Karpas-422 (cell line): ENCODE results near the gene TXNDC5. TPM values are rescaled to one million over a fixed set of nuclear protein-coding genes. Genes with fewer than 3 reads are reported as not detected.

Experiments used
- DNase-seq: peaks from one replicate; pipeline ENCODE4 v3.0.0-alpha.2; 2015
- H2AFZ ChIP-seq: fragments of 200-600 bp; sonication (generic); 2 replicates; pipeline ENCODE4 v1.6.1; 2014; ENCODE audit warnings: antibody characterized with exemption, low read length, mixed read lengths
- H3K27ac ChIP-seq: fragments of 200-600 bp; sonication (generic); 2 replicates; pipeline ENCODE4 v1.5.1; 2014; ENCODE audit warnings: mild to moderate bottlenecking, low read length, moderate library complexity
- H3K27me3 ChIP-seq: fragments of 200-600 bp; sonication (generic); 2 replicates; pipeline ENCODE4 v1.6.1; 2014; ENCODE audit warnings: low read length, mixed read lengths
- H3K36me3 ChIP-seq: fragments of 200-600 bp; sonication (generic); 2 replicates; pipeline ENCODE4 v1.6.1; 2014; ENCODE audit warnings: low read length, mixed read lengths; ENCODE audit not compliant: insufficient read depth
- H3K4me1 ChIP-seq: fragments of 200-600 bp; sonication (generic); 2 replicates; pipeline ENCODE4 v1.6.1; 2014; ENCODE audit warnings: mild to moderate bottlenecking, low read length, mixed read lengths
- H3K4me2 ChIP-seq: fragments of 200-600 bp; sonication (generic); 2 replicates; pipeline ENCODE4 v1.6.1; 2014; ENCODE audit warnings: low read length, low read depth, mild to moderate bottlenecking; ENCODE audit not compliant: poor library complexity, severe bottlenecking
- H3K4me3 ChIP-seq: fragments of 200-600 bp; sonication (generic); 2 replicates; pipeline ENCODE4 v1.5.1; 2014; ENCODE audit warnings: mild to moderate bottlenecking, antibody characterized with exemption, low read length, mixed read lengths
- H3K79me2 ChIP-seq: fragments of 200-600 bp; sonication (generic); 2 replicates; pipeline ENCODE4 v1.6.1; 2014; ENCODE audit warnings: mild to moderate bottlenecking, low read length, mixed read lengths
- H3K9ac ChIP-seq: fragments of 200-600 bp; sonication (generic); 2 replicates; pipeline ENCODE4 v1.6.0; 2014; ENCODE audit warnings: low read length
- H3K9me2 ChIP-seq: fragments of 200-600 bp; sonication (generic), shearing (Covaris generic); replicated peaks from 2 replicates; pipeline ENCODE4 v1.6.0; 2014; ENCODE audit warnings: mild to moderate bottlenecking, low read length, moderate library complexity; ENCODE audit not compliant: insufficient read depth
- H3K9me3 ChIP-seq: fragments of 300-700, 200-600 bp; sonication (generic); 2 replicates; pipeline ENCODE4 v1.6.1; 2014; ENCODE audit warnings: low read length, mixed read lengths
- H4K20me1 ChIP-seq: fragments of 200-600 bp; sonication (generic); 2 replicates; pipeline ENCODE4 v1.6.1; 2014; ENCODE audit warnings: mild to moderate bottlenecking, antibody characterized with exemption, low read length, low read depth; ENCODE audit not compliant: insufficient read depth
- total RNA-seq: library from RNA; depleted of rRNA; stranded (reverse); fragments of >200 nt; shearing (Covaris generic); gene quantifications from 2 replicates; pipeline ENCODE4 v1.2.3, GENCODE V29; 2014; ENCODE audit warnings: low replicate concordance

TXNDC5 gene
- total RNA-seq, 1 experiment from 2014 or later, result 80.4 TPM

- no peaks in the 10 kb centered on the region for H3K9me3 ChIP-seq
- no peaks in the 10 kb centered on the region for H3K36me3 ChIP-seq
- no peak overlapping the region for H3K9ac ChIP-seq
- no peak overlapping the region for H3K4me2 ChIP-seq
- H3K4me1 ChIP-seq, result no peaks in the 10 kb centered on the region
- H3K4me3 ChIP-seq, result no peak overlapping the region
- no peaks in the 10 kb centered on the region for H3K79me2 ChIP-seq
- H2AFZ ChIP-seq, result no peak overlapping the region
- DNase-seq, result no peak
- H4K20me1 ChIP-seq, result no peaks in the 10 kb centered on the region
- H3K27ac ChIP-seq, result no peak overlapping the region
- H3K27me3 ChIP-seq, result no peaks in the 10 kb centered on the region
- H3K9me2 ChIP-seq, result no peaks in the 10 kb centered on the region
Observed at GRCh38 chr6:7859591-7859990, 51.0 kb downstream of the TXNDC5 start.

GRCh38 chr6:7851780-7852179, 58.8 kb downstream of the TXNDC5 start:
- H3K4me1 ChIP-seq, result no peaks in the 10 kb centered on the region
- no peaks in the 10 kb centered on the region for H3K9me2 ChIP-seq
- H3K4me2 ChIP-seq, result no peak overlapping the region
- no peak overlapping the region for H3K27ac ChIP-seq
- H2AFZ ChIP-seq, result no peak overlapping the region
- DNase-seq, result no peak
- no peak overlapping the region for H3K4me3 ChIP-seq
- H3K27me3 ChIP-seq, result no peaks in the 10 kb centered on the region
- H4K20me1 ChIP-seq, result no peaks in the 10 kb centered on the region
- no peaks in the 10 kb centered on the region for H3K9me3 ChIP-seq
- H3K9ac ChIP-seq, result no peak overlapping the region
- H3K36me3 ChIP-seq, result no peaks in the 10 kb centered on the region
- no peaks in the 10 kb centered on the region for H3K79me2 ChIP-seq

- no peak overlapping the region for H3K27ac ChIP-seq
- no peak overlapping the region for H3K4me2 ChIP-seq
- no peaks in the 10 kb centered on the region for H4K20me1 ChIP-seq
- no peaks in the 10 kb centered on the region for H3K79me2 ChIP-seq
- H3K9me3 ChIP-seq, result no peaks in the 10 kb centered on the region
- DNase-seq, result no peak
- no peaks in the 10 kb centered on the region for H3K36me3 ChIP-seq
- no peak overlapping the region for H3K4me3 ChIP-seq
- no peak overlapping the region for H2AFZ ChIP-seq
- H3K4me1 ChIP-seq, result no peaks in the 10 kb centered on the region
- no peak overlapping the region for H3K9ac ChIP-seq
- no peaks in the 10 kb centered on the region for H3K27me3 ChIP-seq
- H3K9me2 ChIP-seq, result no peaks in the 10 kb centered on the region
Observed at GRCh38 chr6:7848229-7848628, 62.4 kb downstream of the TXNDC5 start.

- Histone ChIP-seq H3K9me2 (no peaks in the 10 kb centered on the region), H3K4me2 (no peak overlapping the region)
Observed at GRCh38 chr6:7846966-7847818, 63.4 kb downstream of the TXNDC5 start.

GRCh38 chr6:7841781-7842468, 68.7 kb downstream of the TXNDC5 start:
- Histone ChIP-seq H3K4me1 (no peaks in the 10 kb centered on the region), H3K9me3 (no peaks in the 10 kb centered on the region), H3K27me3 (no peaks in the 10 kb centered on the region), H2AFZ (no peak overlapping the region), H3K4me2 (no peak overlapping the region), H3K36me3 (no peaks in the 10 kb centered on the region), H3K4me3 (no peak overlapping the region), H3K9me2 (no peaks in the 10 kb centered on the region), H4K20me1 (no peaks in the 10 kb centered on the region), H3K27ac (no peak overlapping the region), H3K9ac (no peak overlapping the region), H3K79me2 (no peaks in the 10 kb centered on the region)
- DNase-seq, result no peak

More at GRCh38 chr6:7846966-7847818, 63.4 kb downstream of the TXNDC5 start:
- Histone ChIP-seq H3K79me2 (no peaks in the 10 kb centered on the region), H2AFZ (no peak overlapping the region), H3K36me3 (no peaks in the 10 kb centered on the region), H4K20me1 (no peaks in the 10 kb centered on the region), H3K9me3 (no peaks in the 10 kb centered on the region), H3K27ac (no peak overlapping the region), H3K4me1 (no peaks in the 10 kb centered on the region), H3K9ac (no peak overlapping the region), H3K4me3 (no peak overlapping the region), H3K27me3 (no peaks in the 10 kb centered on the region)
- DNase-seq, result no peak

GRCh38 chr6:7836371-7837026, 74.1 kb downstream of the TXNDC5 start:
- no peaks in the 10 kb centered on the region for H4K20me1 ChIP-seq
- H3K27ac ChIP-seq, result no peak overlapping the region
- H3K4me2 ChIP-seq, result no peak overlapping the region
- no peak for DNase-seq
- H2AFZ ChIP-seq, result no peak overlapping the region
- H3K4me1 ChIP-seq, result no peaks in the 10 kb centered on the region
- H3K4me3 ChIP-seq, result no peak overlapping the region
- no peaks in the 10 kb centered on the region for H3K27me3 ChIP-seq
- H3K36me3 ChIP-seq, result no peaks in the 10 kb centered on the region
- no peaks in the 10 kb centered on the region for H3K9me3 ChIP-seq
- H3K9me2 ChIP-seq, result no peaks in the 10 kb centered on the region
- no peak overlapping the region for H3K9ac ChIP-seq
- H3K79me2 ChIP-seq, result no peaks in the 10 kb centered on the region

- H3K27me3 ChIP-seq, result no peaks in the 10 kb centered on the region
- H3K79me2 ChIP-seq, result no peaks in the 10 kb centered on the region
- H3K27ac ChIP-seq, result no peak overlapping the region
- no peak overlapping the region for H3K9ac ChIP-seq
- H3K9me2 ChIP-seq, result no peaks in the 10 kb centered on the region
- no peak overlapping the region for H3K4me3 ChIP-seq
- no peak for DNase-seq
- H3K9me3 ChIP-seq, result no peaks in the 10 kb centered on the region
- no peak overlapping the region for H3K4me2 ChIP-seq
- H3K36me3 ChIP-seq, result no peaks in the 10 kb centered on the region
- H3K4me1 ChIP-seq, result no peaks in the 10 kb centered on the region
- H2AFZ ChIP-seq, result no peak overlapping the region
- H4K20me1 ChIP-seq, result no peaks in the 10 kb centered on the region
Observed at GRCh38 chr6:7833751-7834070, 76.9 kb downstream of the TXNDC5 start.
